ENCODE measurements around the gene CACFD1. TPM values are rescaled to one million over a fixed set of nuclear protein-coding genes. Genes with fewer than 3 reads are reported as not detected.

CACFD1 gene
- total RNA-seq, 4 donors from 2014 or later = 7.0 to 28.3 (median 10.1) TPM

DNA sequence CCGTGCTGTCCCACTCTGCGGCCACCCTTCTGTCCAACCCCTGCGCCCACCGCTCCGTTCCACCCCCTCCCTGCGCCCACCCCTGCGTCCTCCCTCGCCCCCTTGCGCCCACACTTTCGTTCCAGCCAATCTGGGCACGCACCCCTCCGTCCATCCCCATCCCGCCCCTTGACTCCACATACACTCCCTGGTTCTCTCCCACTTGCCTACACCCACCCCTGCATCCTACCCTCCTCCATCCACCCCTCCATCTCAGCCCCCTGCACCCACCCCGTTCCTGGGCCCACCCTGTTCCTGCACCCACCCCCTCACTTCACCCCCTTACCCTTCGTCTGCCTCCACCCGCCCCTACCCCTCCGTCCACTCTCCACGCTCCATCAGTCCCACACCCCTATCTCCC lies 30.6 kb upstream of the CACFD1 start:
- intact Hi-C loops (cut with DNase I; ENCODE audit: low total_unique reads) (no loop called here), in situ Hi-C loops (cut with MboI; ENCODE audit: low sequenced_read_pairs in 4 of 4) (no loop called here)
- Histone ChIP-seq H3K27me3 (peaks cover 9 to 16% (median 10%) of the 10 kb centered on the region in 3 donors), H3K27ac (no peak overlapping the region), H3K4me1 (peaks cover 5 to 15% of the 10 kb centered on the region in 2 donors), H3K9me3 (no peaks in the 10 kb centered on the region), H3K36me3 (no peaks in the 10 kb centered on the region), H3K4me3 (no peak overlapping the region)
- ATAC-seq = no peak
- DNase-seq = no peak
- TF ChIP-seq, protein P1, sequence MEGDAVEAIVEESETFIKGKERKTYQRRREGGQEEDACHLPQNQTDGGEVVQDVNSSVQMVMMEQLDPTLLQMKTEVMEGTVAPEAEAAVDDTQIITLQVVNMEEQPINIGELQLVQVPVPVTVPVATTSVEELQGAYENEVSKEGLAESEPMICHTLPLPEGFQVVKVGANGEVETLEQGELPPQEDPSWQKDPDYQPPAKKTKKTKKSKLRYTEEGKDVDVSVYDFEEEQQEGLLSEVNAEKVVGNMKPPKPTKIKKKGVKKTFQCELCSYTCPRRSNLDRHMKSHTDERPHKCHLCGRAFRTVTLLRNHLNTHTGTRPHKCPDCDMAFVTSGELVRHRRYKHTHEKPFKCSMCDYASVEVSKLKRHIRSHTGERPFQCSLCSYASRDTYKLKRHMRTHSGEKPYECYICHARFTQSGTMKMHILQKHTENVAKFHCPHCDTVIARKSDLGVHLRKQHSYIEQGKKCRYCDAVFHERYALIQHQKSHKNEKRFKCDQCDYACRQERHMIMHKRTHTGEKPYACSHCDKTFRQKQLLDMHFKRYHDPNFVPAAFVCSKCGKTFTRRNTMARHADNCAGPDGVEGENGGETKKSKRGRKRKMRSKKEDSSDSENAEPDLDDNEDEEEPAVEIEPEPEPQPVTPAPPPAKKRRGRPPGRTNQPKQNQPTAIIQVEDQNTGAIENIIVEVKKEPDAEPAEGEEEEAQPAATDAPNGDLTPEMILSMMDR (IDR thresholded peaks at IDR 0.05 in 4 of 5, conservative IDR thresholded peaks at IDR 0.05 in 1 of 5) = no peak
- TF ChIP-seq POLR2A (IDR thresholded peaks at IDR 0.05) = no peak

DNA sequence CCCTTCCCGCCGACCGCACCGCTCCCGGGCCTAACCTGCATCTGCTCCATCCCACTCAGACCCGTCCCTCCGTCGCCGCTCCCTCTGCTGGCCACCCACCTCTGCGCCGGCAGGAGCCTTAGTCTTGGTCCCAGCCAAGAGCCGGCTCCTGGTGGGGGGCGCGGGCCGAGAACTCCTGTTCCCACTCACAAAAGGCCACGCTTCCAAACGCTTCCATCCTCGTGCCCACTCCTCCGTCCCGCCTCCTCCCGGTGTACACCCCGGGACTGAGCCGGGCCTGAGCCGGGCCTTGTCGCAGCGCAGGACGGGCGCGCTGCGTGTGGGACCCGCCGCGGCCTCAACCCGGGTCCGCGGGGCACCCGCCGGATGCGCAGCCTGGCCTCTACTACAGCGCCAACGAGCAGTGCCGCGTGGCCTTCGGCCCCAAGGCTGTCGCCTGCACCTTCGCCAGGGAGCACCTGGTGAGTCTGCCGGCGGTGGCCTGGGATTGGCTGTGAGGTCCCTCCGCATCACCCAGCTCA lies 30.1 kb upstream of the CACFD1 start:
- no peak for ATAC-seq
- intact Hi-C loops (cut with DNase I; ENCODE audit: low total_unique reads) = no loop called here
- Histone ChIP-seq H3K36me3 (no peaks in the 10 kb centered on the region), H3K4me3 (no peak overlapping the region), H3K27me3 (peaks cover 9 to 16% (median 10%) of the 10 kb centered on the region in 3 donors), H3K27ac (no peak overlapping the region), H3K9me3 (no peaks in the 10 kb centered on the region), H3K4me1 (peaks cover 5 to 12% of the 10 kb centered on the region in 2 donors)
- in situ Hi-C loops (cut with MboI; ENCODE audit: low sequenced_read_pairs in 4 of 4) = no loop called here
- DNase-seq = no peak
- no peak for TF ChIP-seq POLR2A (IDR thresholded peaks at IDR 0.05)
- TF ChIP-seq, protein P1 (IDR thresholded peaks at IDR 0.05 in 4 of 5, conservative IDR thresholded peaks at IDR 0.05 in 1 of 5) = no peak

DNA sequence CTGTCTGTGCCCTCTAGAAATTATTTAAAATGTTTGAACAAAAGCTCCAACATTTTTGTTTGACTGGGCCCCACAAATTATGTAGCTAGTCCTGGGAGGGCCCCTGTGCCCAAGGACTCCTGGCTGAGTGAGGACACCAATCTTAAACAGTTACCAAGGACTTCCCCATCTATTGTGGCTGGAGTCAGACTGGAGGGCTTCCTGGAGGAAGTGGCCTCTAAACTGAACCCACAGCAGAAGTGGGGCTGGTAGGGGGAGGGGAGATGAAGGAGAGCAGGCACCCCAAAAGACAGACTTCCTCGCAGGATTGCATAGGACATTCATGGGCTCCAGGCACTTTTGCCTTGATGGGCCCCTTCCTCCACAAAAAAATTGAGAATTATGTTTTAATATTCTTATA lies 29.5 kb upstream of the CACFD1 start:
- in situ Hi-C loops (cut with MboI; ENCODE audit: low sequenced_read_pairs in 4 of 4) (no loop called here), intact Hi-C loops (cut with DNase I; ENCODE audit: low total_unique reads) (no loop called here)
- peaks cover 9 to 16% (median 10%) of the 10 kb centered on the region in 3 donors for H3K27me3 ChIP-seq
- no peak overlapping the region for H3K27ac ChIP-seq
- ATAC-seq (no peak), DNase-seq (no peak)
- TF ChIP-seq POLR2A (IDR thresholded peaks at IDR 0.05) = no peak
- TF ChIP-seq, protein P1 (IDR thresholded peaks at IDR 0.05 in 4 of 5, conservative IDR thresholded peaks at IDR 0.05 in 1 of 5) = no peak
- H3K9me3 ChIP-seq = no peaks in the 10 kb centered on the region
- H3K4me1 ChIP-seq = peaks cover 5 to 10% of the 10 kb centered on the region in 2 donors
- no peaks in the 10 kb centered on the region for H3K36me3 ChIP-seq
- no peak overlapping the region for H3K4me3 ChIP-seq

DNA sequence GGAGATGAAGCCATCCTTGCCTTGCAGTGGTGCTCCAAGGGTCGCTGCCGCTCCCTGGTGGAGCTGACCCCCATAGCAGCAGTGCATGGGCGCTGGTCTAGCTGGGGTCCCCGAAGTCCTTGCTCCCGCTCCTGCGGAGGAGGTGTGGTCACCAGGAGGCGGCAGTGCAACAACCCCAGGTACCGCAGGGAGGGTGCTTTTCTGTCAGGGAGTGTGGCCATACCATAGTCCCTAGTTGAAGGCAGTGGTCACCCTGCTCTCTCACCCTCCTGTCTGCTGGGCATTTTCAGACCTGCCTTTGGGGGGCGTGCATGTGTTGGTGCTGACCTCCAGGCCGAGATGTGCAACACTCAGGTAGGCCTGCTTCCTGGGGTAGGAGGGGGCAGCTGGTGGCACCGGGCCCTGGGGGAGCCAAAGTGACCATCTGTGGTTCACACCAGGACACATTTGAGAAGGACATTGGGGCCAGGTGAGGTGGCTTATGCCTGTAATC lies 26.4 kb upstream of the CACFD1 start:
- H3K27ac ChIP-seq = no peak overlapping the region
- DNase-seq (no peak), ATAC-seq (no peak)
- H3K27me3 ChIP-seq = peaks cover 0 to 9% (median 0%) of the 10 kb centered on the region in 3 donors
- H3K4me1 ChIP-seq = no peaks in the 10 kb centered on the region
- TF ChIP-seq POLR2A (IDR thresholded peaks at IDR 0.05) = no peak
- TF ChIP-seq, protein P1 (IDR thresholded peaks at IDR 0.05 in 4 of 5, conservative IDR thresholded peaks at IDR 0.05 in 1 of 5) = no peak
- intact Hi-C loops (cut with DNase I; ENCODE audit: low total_unique reads) (no loop called here), in situ Hi-C loops (cut with MboI; ENCODE audit: low sequenced_read_pairs in 4 of 4) (no loop called here)
- H3K4me3 ChIP-seq = no peak overlapping the region
- no peaks in the 10 kb centered on the region for H3K9me3 ChIP-seq
- no peaks in the 10 kb centered on the region for H3K36me3 ChIP-seq

DNA sequence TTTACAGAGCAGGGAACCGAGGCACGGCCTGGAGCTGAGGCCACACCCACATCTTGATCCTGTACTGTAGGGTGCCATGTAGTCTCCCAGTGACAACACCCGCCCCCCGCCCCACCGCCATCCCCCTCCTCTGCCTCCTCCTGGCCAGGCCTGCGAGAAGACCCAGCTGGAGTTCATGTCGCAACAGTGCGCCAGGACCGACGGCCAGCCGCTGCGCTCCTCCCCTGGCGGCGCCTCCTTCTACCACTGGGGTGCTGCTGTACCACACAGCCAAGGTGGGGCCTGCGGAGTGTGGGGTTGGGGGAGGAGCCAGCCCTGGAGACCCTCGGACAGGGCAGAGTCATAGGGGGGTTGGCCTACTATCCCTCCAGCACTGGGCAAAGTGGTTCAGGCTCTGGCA lies 23.1 kb upstream of the CACFD1 start:
- DNase-seq (no peak), ATAC-seq (no peak)
- in situ Hi-C loops (cut with MboI; ENCODE audit: low sequenced_read_pairs in 4 of 4) (no loop called here), intact Hi-C loops (cut with DNase I; ENCODE audit: low total_unique reads) (no loop called here)
- no peak overlapping the region for H3K27ac ChIP-seq
- H3K27me3 ChIP-seq = no peaks in the 10 kb centered on the region
- no peak overlapping the region for H3K4me3 ChIP-seq
- no peak for TF ChIP-seq POLR2A (IDR thresholded peaks at IDR 0.05)
- TF ChIP-seq, protein P1 (IDR thresholded peaks at IDR 0.05 in 4 of 5, conservative IDR thresholded peaks at IDR 0.05 in 1 of 5) = no peak
- no peaks in the 10 kb centered on the region for H3K4me1 ChIP-seq
- H3K9me3 ChIP-seq = no peaks in the 10 kb centered on the region
- no peaks in the 10 kb centered on the region for H3K36me3 ChIP-seq
